ENCODE data around the gene CX3CR1. TPM values are rescaled to one million over a fixed set of nuclear protein-coding genes. Genes with fewer than 3 reads are reported as not detected.

The CX3CR1 gene
- total and polyA plus RNA-seq, 4 donors, result 27.7 to 70.2 (median 42.7) TPM

- Histone ChIP-seq H3K4me1 (ENCODE audit: control insufficient read depth, insufficient read depth, low read length) (peaks cover 11% of the 10 kb centered on the region), H3K27ac (ENCODE audit: low read depth, low read length) (no peak overlapping the region), H3K4me3 (ENCODE audit: low read depth, low read length) (no peak overlapping the region), H3K27me3 (ENCODE audit: control insufficient read depth, insufficient read depth, low read length) (no peaks in the 10 kb centered on the region), H3K36me3 (ENCODE audit: control insufficient read depth, insufficient read depth, low read length) (no peaks in the 10 kb centered on the region), H3K9me3 (ENCODE audit: control insufficient read depth, insufficient read depth, low read length) (no peaks in the 10 kb centered on the region)
- no peak for DNase-seq (ENCODE audit: low read depth in 4 of 6, low spot score in 6 of 6)
- WGBS (ENCODE audit: insufficient coverage), result 65% methylated on average over 3 of the region's 5 CpGs
Observed at GRCh38 chr3:39284457-39284881, 4.6 kb upstream of the CX3CR1 start.

GRCh38 chr3:39282057-39282456, 2.2 kb upstream of the CX3CR1 start:
- WGBS (ENCODE audit: insufficient coverage), result 48% methylated on average over 5 of the region's 6 CpGs
- no peak overlapping the region for H3K4me3 ChIP-seq (ENCODE audit: low read depth, low read length)

GRCh38 chr3:39281533-39281932, 1.7 kb upstream of the CX3CR1 start:
- Histone ChIP-seq H3K4me1 (ENCODE audit: control insufficient read depth, insufficient read depth, low read length) (peaks cover 11% of the 10 kb centered on the region), H3K27me3 (ENCODE audit: control insufficient read depth, insufficient read depth, low read length) (no peaks in the 10 kb centered on the region), H3K4me3 (ENCODE audit: low read depth, low read length) (no peak overlapping the region), H3K27ac (ENCODE audit: low read depth, low read length) (no peak overlapping the region), H3K9me3 (ENCODE audit: control insufficient read depth, insufficient read depth, low read length) (no peaks in the 10 kb centered on the region), H3K36me3 (ENCODE audit: control insufficient read depth, insufficient read depth, low read length) (no peaks in the 10 kb centered on the region)
- no peak for DNase-seq (ENCODE audit: low read depth in 4 of 6, low spot score in 6 of 6)
- WGBS (ENCODE audit: insufficient coverage), result 71% methylated on average over 9 of the region's 9 CpGs

More at GRCh38 chr3:39282057-39282456, 2.2 kb upstream of the CX3CR1 start:
- H3K27me3 ChIP-seq (ENCODE audit: control insufficient read depth, insufficient read depth, low read length), result no peaks in the 10 kb centered on the region
- peaks cover 11% of the 10 kb centered on the region for H3K4me1 ChIP-seq (ENCODE audit: control insufficient read depth, insufficient read depth, low read length)
- H3K36me3 ChIP-seq (ENCODE audit: control insufficient read depth, insufficient read depth, low read length), result no peaks in the 10 kb centered on the region
- DNase-seq (ENCODE audit: low read depth in 4 of 6, low spot score in 6 of 6), result peak in 4 of 6 donors; percentile 15 to 60 (median 29)
- H3K9me3 ChIP-seq (ENCODE audit: control insufficient read depth, insufficient read depth, low read length), result no peaks in the 10 kb centered on the region
- no peak overlapping the region for H3K27ac ChIP-seq (ENCODE audit: low read depth, low read length)

- no peaks in the 10 kb centered on the region for H3K27me3 ChIP-seq (ENCODE audit: control insufficient read depth, insufficient read depth, low read length)
- H3K4me1 ChIP-seq (ENCODE audit: control insufficient read depth, insufficient read depth, low read length), result peaks cover 11% of the 10 kb centered on the region
- DNase-seq (ENCODE audit: low read depth in 4 of 6, low spot score in 6 of 6), result no peak
- WGBS (ENCODE audit: insufficient coverage), result 91% methylated on average over 5 of the region's 5 CpGs
- H3K4me3 ChIP-seq (ENCODE audit: low read depth, low read length), result no peak overlapping the region
- H3K9me3 ChIP-seq (ENCODE audit: control insufficient read depth, insufficient read depth, low read length), result no peaks in the 10 kb centered on the region
- no peak overlapping the region for H3K27ac ChIP-seq (ENCODE audit: low read depth, low read length)
- no peaks in the 10 kb centered on the region for H3K36me3 ChIP-seq (ENCODE audit: control insufficient read depth, insufficient read depth, low read length)
Observed at GRCh38 chr3:39280571-39280970, 735 bp upstream of the CX3CR1 start.

GRCh38 chr3:39278616-39278935, 1.3 kb downstream of the CX3CR1 start:
- H3K27me3 ChIP-seq (ENCODE audit: control insufficient read depth, insufficient read depth, low read length), result no peaks in the 10 kb centered on the region
- H3K27ac ChIP-seq (ENCODE audit: low read depth, low read length), result no peak overlapping the region
- 75% methylated on average over 1 of the region's 1 CpG for WGBS (ENCODE audit: insufficient coverage)
- H3K9me3 ChIP-seq (ENCODE audit: control insufficient read depth, insufficient read depth, low read length), result no peaks in the 10 kb centered on the region
- no peaks in the 10 kb centered on the region for H3K36me3 ChIP-seq (ENCODE audit: control insufficient read depth, insufficient read depth, low read length)
- no peak overlapping the region for H3K4me3 ChIP-seq (ENCODE audit: low read depth, low read length)
- peaks cover 11% of the 10 kb centered on the region for H3K4me1 ChIP-seq (ENCODE audit: control insufficient read depth, insufficient read depth, low read length)
- DNase-seq (ENCODE audit: low read depth in 4 of 6, low spot score in 6 of 6), result no peak

- H3K27ac ChIP-seq (ENCODE audit: low read depth, low read length), result no peak overlapping the region
- H3K9me3 ChIP-seq (ENCODE audit: control insufficient read depth, insufficient read depth, low read length), result no peaks in the 10 kb centered on the region
- H3K4me1 ChIP-seq (ENCODE audit: control insufficient read depth, insufficient read depth, low read length), result peaks cover 11% of the 10 kb centered on the region
- no peak for DNase-seq (ENCODE audit: low read depth in 4 of 6, low spot score in 6 of 6)
- H3K4me3 ChIP-seq (ENCODE audit: low read depth, low read length), result peak overlapping the region; percentile 10
- H3K36me3 ChIP-seq (ENCODE audit: control insufficient read depth, insufficient read depth, low read length), result no peaks in the 10 kb centered on the region
- 61% methylated on average over 5 of the region's 5 CpGs for WGBS (ENCODE audit: insufficient coverage)
- H3K27me3 ChIP-seq (ENCODE audit: control insufficient read depth, insufficient read depth, low read length), result no peaks in the 10 kb centered on the region
Observed at GRCh38 chr3:39277893-39278615, 1.8 kb downstream of the CX3CR1 start.

- no peak overlapping the region for H3K27ac ChIP-seq (ENCODE audit: low read depth, low read length)
Observed at GRCh38 chr3:39276746-39277145, 3.1 kb downstream of the CX3CR1 start.

GRCh38 chr3:39275963-39276593, 3.8 kb downstream of the CX3CR1 start:
- H3K4me3 ChIP-seq (ENCODE audit: low read depth, low read length), result no peak overlapping the region

More at GRCh38 chr3:39276746-39277145, 3.1 kb downstream of the CX3CR1 start:
- no peaks in the 10 kb centered on the region for H3K27me3 ChIP-seq (ENCODE audit: control insufficient read depth, insufficient read depth, low read length)
- no peak for DNase-seq (ENCODE audit: low read depth in 4 of 6, low spot score in 6 of 6)
- H3K36me3 ChIP-seq (ENCODE audit: control insufficient read depth, insufficient read depth, low read length), result no peaks in the 10 kb centered on the region
- H3K4me3 ChIP-seq (ENCODE audit: low read depth, low read length), result no peak overlapping the region
- H3K4me1 ChIP-seq (ENCODE audit: control insufficient read depth, insufficient read depth, low read length), result peaks cover 3% of the 10 kb centered on the region
- no peaks in the 10 kb centered on the region for H3K9me3 ChIP-seq (ENCODE audit: control insufficient read depth, insufficient read depth, low read length)

GRCh38 chr3:39275052-39275451, 4.8 kb downstream of the CX3CR1 start:
- H3K27ac ChIP-seq (ENCODE audit: low read depth, low read length), result no peak overlapping the region
- no peak for DNase-seq (ENCODE audit: low read depth in 4 of 6, low spot score in 6 of 6)
- H3K4me3 ChIP-seq (ENCODE audit: low read depth, low read length), result no peak overlapping the region
- H3K27me3 ChIP-seq (ENCODE audit: control insufficient read depth, insufficient read depth, low read length), result no peaks in the 10 kb centered on the region
- WGBS (ENCODE audit: insufficient coverage), result no CpG with 5 or more reads among the region's 3 CpGs
- no peaks in the 10 kb centered on the region for H3K9me3 ChIP-seq (ENCODE audit: control insufficient read depth, insufficient read depth, low read length)
- H3K4me1 ChIP-seq (ENCODE audit: control insufficient read depth, insufficient read depth, low read length), result no peaks in the 10 kb centered on the region
- H3K36me3 ChIP-seq (ENCODE audit: control insufficient read depth, insufficient read depth, low read length), result no peaks in the 10 kb centered on the region

More at GRCh38 chr3:39275963-39276593, 3.8 kb downstream of the CX3CR1 start:
- Histone ChIP-seq H3K27ac (ENCODE audit: low read depth, low read length) (no peak overlapping the region), H3K27me3 (ENCODE audit: control insufficient read depth, insufficient read depth, low read length) (no peaks in the 10 kb centered on the region), H3K4me1 (ENCODE audit: control insufficient read depth, insufficient read depth, low read length) (no peaks in the 10 kb centered on the region), H3K9me3 (ENCODE audit: control insufficient read depth, insufficient read depth, low read length) (no peaks in the 10 kb centered on the region), H3K36me3 (ENCODE audit: control insufficient read depth, insufficient read depth, low read length) (no peaks in the 10 kb centered on the region)
- no peak for DNase-seq (ENCODE audit: low read depth in 4 of 6, low spot score in 6 of 6)
- WGBS (ENCODE audit: insufficient coverage), result 80% methylated on average over 1 of the region's 3 CpGs

GRCh38 chr3:39273119-39273518, 6.7 kb downstream of the CX3CR1 start:
- H3K4me3 ChIP-seq (ENCODE audit: low read depth, low read length), result no peak overlapping the region

More at GRCh38 chr3:39273119-39273518, 6.7 kb downstream of the CX3CR1 start:
- 80% methylated on average over 1 of the region's 3 CpGs for WGBS (ENCODE audit: insufficient coverage)
- no peaks in the 10 kb centered on the region for H3K27me3 ChIP-seq (ENCODE audit: control insufficient read depth, insufficient read depth, low read length)
- no peaks in the 10 kb centered on the region for H3K36me3 ChIP-seq (ENCODE audit: control insufficient read depth, insufficient read depth, low read length)
- H3K9me3 ChIP-seq (ENCODE audit: control insufficient read depth, insufficient read depth, low read length), result no peaks in the 10 kb centered on the region
- H3K27ac ChIP-seq (ENCODE audit: low read depth, low read length), result no peak overlapping the region
- no peak for DNase-seq (ENCODE audit: low read depth in 4 of 6, low spot score in 6 of 6)
- H3K4me1 ChIP-seq (ENCODE audit: control insufficient read depth, insufficient read depth, low read length), result no peaks in the 10 kb centered on the region
